ENCODE results near the gene CHRDL2.

Gene CHRDL2

GRCh38 chr11:74736031-74736430 lies 4.8 kb upstream of the CHRDL2 start:
- Histone ChIP-seq H3K36me3 (ENCODE audit: insufficient read depth) (no peaks in the 10 kb centered on the region), H4K20me1 (ENCODE audit: insufficient read depth) (no peaks in the 10 kb centered on the region), H3K9ac (no peak overlapping the region), H3K4me2 (no peak overlapping the region), H3K27me3 (ENCODE audit: insufficient read depth, low read depth) (no peaks in the 10 kb centered on the region), H3K27ac (no peak overlapping the region), H2AFZ (ENCODE audit: low read depth) (no peak overlapping the region), H3K4me1 (ENCODE audit: low read depth, poor library complexity, severe bottlenecking) (no peaks in the 10 kb centered on the region), H3K79me2 (ENCODE audit: insufficient read depth, low read depth) (no peaks in the 10 kb centered on the region), H3K4me3 (IDR thresholded peaks at IDR 0.05; ENCODE audit: insufficient read depth, low read depth, low read length) (no peak overlapping the region)
- TF ChIP-seq CTCF (conservative IDR thresholded peaks at IDR 0.05; ENCODE audit: low read depth, low read length) = no peak

GRCh38 chr11:74735365-74735928 lies 4.2 kb upstream of the CHRDL2 start:
- Histone ChIP-seq H3K79me2 (ENCODE audit: insufficient read depth, low read depth) (no peaks in the 10 kb centered on the region), H3K9ac (no peak overlapping the region), H3K27me3 (ENCODE audit: insufficient read depth, low read depth) (no peaks in the 10 kb centered on the region), H3K4me3 (IDR thresholded peaks at IDR 0.05; ENCODE audit: insufficient read depth, low read depth, low read length) (no peak overlapping the region), H3K4me2 (no peak overlapping the region), H4K20me1 (ENCODE audit: insufficient read depth) (no peaks in the 10 kb centered on the region), H3K27ac (no peak overlapping the region), H2AFZ (ENCODE audit: low read depth) (no peak overlapping the region), H3K36me3 (ENCODE audit: insufficient read depth) (no peaks in the 10 kb centered on the region), H3K4me1 (ENCODE audit: low read depth, poor library complexity, severe bottlenecking) (no peaks in the 10 kb centered on the region)
- TF ChIP-seq CTCF (conservative IDR thresholded peaks at IDR 0.05; ENCODE audit: low read depth, low read length) = no peak

- Histone ChIP-seq H3K4me3 (IDR thresholded peaks at IDR 0.05; ENCODE audit: insufficient read depth, low read depth, low read length) (no peak overlapping the region), H3K27ac (no peak overlapping the region), H3K4me2 (no peak overlapping the region), H4K20me1 (ENCODE audit: insufficient read depth) (no peaks in the 10 kb centered on the region), H3K79me2 (ENCODE audit: insufficient read depth, low read depth) (no peaks in the 10 kb centered on the region), H3K36me3 (ENCODE audit: insufficient read depth) (no peaks in the 10 kb centered on the region), H2AFZ (ENCODE audit: low read depth) (no peak overlapping the region), H3K9ac (no peak overlapping the region), H3K4me1 (ENCODE audit: low read depth, poor library complexity, severe bottlenecking) (no peaks in the 10 kb centered on the region), H3K27me3 (ENCODE audit: insufficient read depth, low read depth) (no peaks in the 10 kb centered on the region)
- no peak for TF ChIP-seq CTCF (conservative IDR thresholded peaks at IDR 0.05; ENCODE audit: low read depth, low read length)
Measured at GRCh38 chr11:74734559-74734925, 3.3 kb upstream of the CHRDL2 start.

- H3K9ac ChIP-seq = no peak overlapping the region
- no peak overlapping the region for H3K27ac ChIP-seq
- no peaks in the 10 kb centered on the region for H3K36me3 ChIP-seq (ENCODE audit: insufficient read depth)
- H3K79me2 ChIP-seq (ENCODE audit: insufficient read depth, low read depth) = no peaks in the 10 kb centered on the region
- no peak overlapping the region for H3K4me3 ChIP-seq (IDR thresholded peaks at IDR 0.05; ENCODE audit: insufficient read depth, low read depth, low read length)
- TF ChIP-seq CTCF (conservative IDR thresholded peaks at IDR 0.05; ENCODE audit: low read depth, low read length) = no peak
- no peaks in the 10 kb centered on the region for H3K27me3 ChIP-seq (ENCODE audit: insufficient read depth, low read depth)
- H4K20me1 ChIP-seq (ENCODE audit: insufficient read depth) = no peaks in the 10 kb centered on the region
- no peak overlapping the region for H2AFZ ChIP-seq (ENCODE audit: low read depth)
- H3K4me2 ChIP-seq = no peak overlapping the region
- H3K4me1 ChIP-seq (ENCODE audit: low read depth, poor library complexity, severe bottlenecking) = no peaks in the 10 kb centered on the region
Measured at GRCh38 chr11:74730571-74731260, 510 bp downstream of the CHRDL2 start.
